ENCODE results near the gene CACNA1C.

DNA sequence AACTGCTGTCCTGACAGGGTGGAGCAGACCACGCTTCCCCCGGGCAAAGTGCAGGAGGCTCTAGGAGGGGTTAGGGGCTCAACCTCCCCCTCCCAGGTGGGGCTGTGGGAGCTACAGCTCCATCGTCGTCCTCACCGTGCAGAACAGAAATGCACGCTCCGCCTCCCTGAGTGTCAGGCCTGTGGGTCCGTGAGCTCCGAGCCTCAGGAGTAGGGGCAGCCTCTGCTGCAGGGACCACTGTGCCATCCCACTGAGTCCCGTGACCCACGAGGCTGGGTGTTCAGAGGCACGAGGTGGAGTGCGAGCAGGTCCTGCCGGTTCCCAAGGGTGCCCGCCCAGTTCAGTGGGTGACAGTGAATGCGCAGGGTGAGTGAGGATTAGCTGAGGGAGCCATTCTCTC, 48.6 kb downstream of the CACNA1C start:
- TF ChIP-seq, protein P1, sequence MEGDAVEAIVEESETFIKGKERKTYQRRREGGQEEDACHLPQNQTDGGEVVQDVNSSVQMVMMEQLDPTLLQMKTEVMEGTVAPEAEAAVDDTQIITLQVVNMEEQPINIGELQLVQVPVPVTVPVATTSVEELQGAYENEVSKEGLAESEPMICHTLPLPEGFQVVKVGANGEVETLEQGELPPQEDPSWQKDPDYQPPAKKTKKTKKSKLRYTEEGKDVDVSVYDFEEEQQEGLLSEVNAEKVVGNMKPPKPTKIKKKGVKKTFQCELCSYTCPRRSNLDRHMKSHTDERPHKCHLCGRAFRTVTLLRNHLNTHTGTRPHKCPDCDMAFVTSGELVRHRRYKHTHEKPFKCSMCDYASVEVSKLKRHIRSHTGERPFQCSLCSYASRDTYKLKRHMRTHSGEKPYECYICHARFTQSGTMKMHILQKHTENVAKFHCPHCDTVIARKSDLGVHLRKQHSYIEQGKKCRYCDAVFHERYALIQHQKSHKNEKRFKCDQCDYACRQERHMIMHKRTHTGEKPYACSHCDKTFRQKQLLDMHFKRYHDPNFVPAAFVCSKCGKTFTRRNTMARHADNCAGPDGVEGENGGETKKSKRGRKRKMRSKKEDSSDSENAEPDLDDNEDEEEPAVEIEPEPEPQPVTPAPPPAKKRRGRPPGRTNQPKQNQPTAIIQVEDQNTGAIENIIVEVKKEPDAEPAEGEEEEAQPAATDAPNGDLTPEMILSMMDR (IDR thresholded peaks at IDR 0.05; ENCODE audit: borderline replicate concordance, extremely low read depth, low read length, poor library complexity, severe bottlenecking): no peak
- no peak for TF ChIP-seq EZH2 (IDR thresholded peaks at IDR 0.05; ENCODE audit: borderline replicate concordance, low read depth, low read length, severe bottlenecking)

Data from DND-41 (cell line).